Measurements from ENCODE around the gene SH3GL1. TPM values are rescaled to one million over a fixed set of nuclear protein-coding genes. Genes with fewer than 3 reads are reported as not detected.

The SH3GL1 gene
- total RNA-seq, 1 donor from 2014 or later: 66.5 TPM

GRCh38 chr19:4376028-4376670 is 24.2 kb downstream of the SH3GL1 start:
- H3K4me3 ChIP-seq (ENCODE audit: low read depth, low read length): no peak overlapping the region
- TF ChIP-seq CTCF (conservative IDR thresholded peaks at IDR 0.05; ENCODE audit: low read depth, low read length): no peak
- DNase-seq (ENCODE audit: low read depth): no peak

- DNase-seq (ENCODE audit: low read depth): no peak
- no peak overlapping the region for H3K4me3 ChIP-seq (ENCODE audit: low read depth, low read length)
- TF ChIP-seq CTCF (conservative IDR thresholded peaks at IDR 0.05; ENCODE audit: low read depth, low read length): no peak
Observed at GRCh38 chr19:4375164-4376027, 25.0 kb downstream of the SH3GL1 start.

DNA sequence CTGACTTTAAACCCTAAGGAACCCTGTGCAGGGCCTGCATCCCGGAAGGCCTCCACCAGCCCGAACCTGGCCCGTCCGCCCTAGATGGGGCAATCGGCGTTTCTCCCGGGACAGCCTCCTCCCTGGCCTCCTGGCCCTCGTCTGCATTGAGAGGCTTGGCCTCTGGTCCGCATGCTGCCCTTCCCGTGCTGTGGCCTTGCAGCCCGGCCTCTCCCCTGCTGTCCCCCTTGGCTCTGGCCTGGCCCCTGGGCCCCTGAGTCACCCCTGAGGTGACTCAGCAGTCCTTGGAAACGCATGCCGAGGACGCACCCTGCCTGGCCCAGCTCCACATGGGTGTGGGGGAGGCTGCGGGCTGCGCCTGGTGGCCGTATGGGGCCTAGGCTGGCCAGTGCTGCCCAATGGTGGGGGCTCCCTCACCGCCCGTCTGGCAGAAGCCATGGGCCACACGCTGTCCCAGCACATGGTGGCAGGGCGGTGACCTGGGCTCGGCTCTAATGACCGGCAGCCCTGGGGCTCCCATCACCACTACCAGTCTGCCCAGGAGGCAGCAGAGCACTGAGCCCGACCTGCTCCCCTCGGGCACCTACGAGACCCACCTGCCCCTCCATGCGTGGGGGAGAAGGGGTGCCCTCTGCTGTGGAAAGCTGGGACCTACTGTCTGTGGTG is 25.7 kb downstream of the SH3GL1 start:
- no peak for DNase-seq (ENCODE audit: low read depth)
- TF ChIP-seq CTCF (conservative IDR thresholded peaks at IDR 0.05; ENCODE audit: low read depth, low read length): peak; percentile 18
- no peak overlapping the region for H3K4me3 ChIP-seq (ENCODE audit: low read depth, low read length)

DNA sequence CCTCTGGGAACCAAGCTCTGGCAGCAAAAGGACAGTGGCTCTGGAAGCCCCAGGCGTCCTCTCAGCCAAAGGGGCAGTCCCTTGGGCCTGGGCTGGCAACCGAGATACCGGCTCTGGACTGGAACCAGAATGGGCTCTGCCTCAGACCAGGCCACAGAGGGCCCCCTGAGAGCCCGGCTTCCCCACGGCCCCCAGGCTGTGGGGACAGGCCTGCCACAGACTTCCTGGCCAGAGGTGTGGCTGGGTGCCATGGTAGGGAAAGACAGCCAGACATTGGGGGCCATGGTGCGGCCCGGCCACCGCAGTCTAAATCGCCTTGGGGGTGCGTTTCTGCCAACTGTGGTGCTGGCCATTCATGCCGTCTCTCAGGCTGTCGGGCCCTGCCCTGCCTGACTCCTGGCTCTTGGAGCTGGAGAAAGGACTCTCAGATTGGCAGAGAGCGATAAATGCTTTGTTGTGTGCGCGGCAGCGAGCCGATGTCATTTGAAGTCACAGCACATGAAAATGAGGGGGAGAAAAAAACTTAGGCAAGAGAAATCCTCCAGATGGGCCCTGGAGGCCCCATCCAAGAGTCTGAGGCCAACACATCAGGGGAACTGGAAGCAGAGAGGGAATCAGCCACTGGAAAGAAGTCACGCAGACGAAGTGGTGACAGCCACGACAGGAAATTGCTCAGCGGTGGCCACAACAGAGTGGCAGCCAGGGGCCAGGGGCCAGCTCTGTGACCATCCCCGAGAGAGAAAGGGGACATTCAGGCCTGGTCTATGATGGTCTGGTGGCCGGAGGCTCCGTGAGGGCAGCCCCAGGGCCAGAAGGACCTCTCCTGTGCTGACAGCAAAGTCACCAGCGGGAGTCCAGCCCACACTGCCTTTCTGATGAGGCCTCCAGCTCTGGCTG is 26.5 kb downstream of the SH3GL1 start:
- no peak for TF ChIP-seq CTCF (conservative IDR thresholded peaks at IDR 0.05; ENCODE audit: low read depth, low read length)
- H3K4me3 ChIP-seq (ENCODE audit: low read depth, low read length): no peak overlapping the region
- no peak for DNase-seq (ENCODE audit: low read depth)

DNA sequence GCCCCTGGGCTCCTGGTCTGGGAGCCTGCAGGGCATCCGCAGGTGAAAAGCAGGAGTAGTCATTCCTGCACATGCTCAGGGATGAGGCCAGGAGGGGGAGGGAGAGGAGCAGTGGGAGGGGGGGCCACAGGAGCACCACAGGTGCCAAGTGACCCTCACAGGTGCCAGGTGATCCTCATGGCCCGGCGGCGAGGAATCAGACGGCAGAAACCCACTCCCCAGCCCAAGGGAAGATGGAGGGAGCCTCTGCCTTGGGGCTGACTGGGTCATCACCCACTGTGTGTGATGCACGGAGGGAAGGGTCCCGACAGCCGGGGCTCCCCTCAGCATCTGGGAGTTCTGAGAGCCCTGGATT is 27.4 kb downstream of the SH3GL1 start:
- H3K4me3 ChIP-seq (ENCODE audit: low read depth, low read length): no peak overlapping the region
- no peak for DNase-seq (ENCODE audit: low read depth)
- TF ChIP-seq CTCF (conservative IDR thresholded peaks at IDR 0.05; ENCODE audit: low read depth, low read length): no peak

DNA sequence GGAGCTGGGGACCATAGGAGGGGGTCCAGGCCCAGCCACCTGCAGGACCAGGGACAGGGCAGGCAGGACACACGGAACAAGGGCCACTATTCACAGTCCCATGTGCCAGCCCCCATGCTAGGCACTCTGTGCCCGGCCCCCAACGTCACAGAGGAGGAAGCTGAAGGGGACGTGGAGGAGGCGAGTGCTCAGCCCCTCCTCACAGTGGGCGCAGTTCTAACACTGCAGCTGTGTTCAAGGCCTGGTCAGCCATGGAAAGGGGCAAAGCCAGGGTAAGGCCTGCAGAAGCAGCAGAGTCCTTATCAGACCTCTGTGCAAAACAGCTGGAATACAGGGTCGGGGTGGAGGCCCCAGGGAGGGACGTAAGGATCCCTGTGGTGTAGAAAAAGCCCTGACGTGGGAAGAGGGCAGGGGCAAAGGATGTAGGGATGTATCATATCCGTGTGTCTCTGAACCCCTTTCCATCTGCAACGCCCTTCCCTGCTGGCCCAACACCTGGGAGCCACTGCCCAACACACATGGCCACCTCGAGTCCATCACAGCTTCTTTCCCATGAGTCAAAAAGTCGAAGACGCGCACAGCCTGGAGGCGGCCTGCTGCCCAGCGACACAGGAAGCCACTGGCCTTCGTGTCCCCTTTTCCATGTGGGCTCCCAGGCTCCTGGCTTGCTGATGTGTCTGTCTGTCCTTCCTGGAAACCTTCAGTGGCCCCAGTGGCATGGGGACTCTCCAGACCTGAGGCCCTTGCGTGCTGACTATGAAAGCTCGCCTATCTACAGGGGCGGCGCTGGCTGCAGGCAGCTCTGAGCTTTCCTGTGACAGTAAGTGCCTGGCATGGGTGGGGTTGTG is 28.0 kb downstream of the SH3GL1 start:
- TF ChIP-seq CTCF (conservative IDR thresholded peaks at IDR 0.05; ENCODE audit: low read depth, low read length): no peak
- DNase-seq (ENCODE audit: low read depth): no peak
- no peak overlapping the region for H3K4me3 ChIP-seq (ENCODE audit: low read depth, low read length)
